Central memory CD8-positive, alpha-beta T cell (primary cell): ENCODE results near the gene KRT13.

Source experiments
- ATAC-seq: fragments of 150-1000 bp; cut with Tn5 transposase; replicated peaks from 2 replicates; pipeline ENCODE4 v1.10.0; 2022; ENCODE audit warnings: mild to moderate bottlenecking, moderate FRiP score, moderate number of reproducible peaks; ENCODE audit not compliant: poor library complexity, severe bottlenecking; ENCODE audit errors: extremely low read depth
- DNase-seq, 2 donors: peaks; one replicate each; pipeline ENCODE4 v3.0.0; 2021; ENCODE audit warnings: low spot score in 2 of 2
- H3K27ac Mint-ChIP-seq: one replicate; pipeline ENCODE4 v1.8.0; 2022; ENCODE audit warnings: low read depth, mild to moderate bottlenecking, moderate library complexity, mixed read lengths
- H3K27me3 Mint-ChIP-seq: one replicate; pipeline ENCODE4 v1.8.0; 2022; ENCODE audit warnings: mixed read lengths
- H3K36me3 Mint-ChIP-seq: one replicate; pipeline ENCODE4 v1.8.0; 2022; ENCODE audit warnings: mild to moderate bottlenecking, moderate library complexity, mixed read lengths; ENCODE audit not compliant: insufficient read depth
- H3K4me1 Mint-ChIP-seq: one replicate; pipeline ENCODE4 v1.8.0; 2022; ENCODE audit warnings: mixed read lengths
- H3K4me3 Mint-ChIP-seq: one replicate; pipeline ENCODE4 v1.8.0; 2022; ENCODE audit warnings: mild to moderate bottlenecking, moderate library complexity, mixed read lengths
- H3K9me3 Mint-ChIP-seq: one replicate; pipeline ENCODE4 v1.8.0; 2022; ENCODE audit warnings: mixed read lengths

KRT13 gene

DNA sequence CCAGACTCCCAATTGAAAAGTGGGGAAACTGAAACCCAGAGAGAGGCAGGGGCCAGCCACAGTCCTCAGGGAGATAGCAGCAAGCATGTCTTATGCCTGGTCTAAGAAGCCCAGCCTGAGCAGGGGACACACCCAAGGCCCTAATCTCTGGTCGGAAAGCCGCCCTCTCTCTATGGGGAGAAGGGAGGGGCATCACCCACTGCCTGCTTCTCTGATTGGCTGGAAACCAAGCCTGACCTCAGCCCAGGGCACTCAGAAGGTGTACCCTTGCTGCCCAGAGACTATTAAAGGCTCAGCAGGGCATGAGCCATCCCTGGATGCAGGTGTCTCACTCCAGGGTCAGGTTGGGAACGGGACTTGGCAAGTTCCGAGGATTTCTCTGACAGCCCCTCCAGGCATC lies 5.7 kb upstream of the KRT13 start:
- ATAC-seq (no peak), DNase-seq (no peak)
- Mint-ChIP-seq H3K27ac (no peak overlapping the region), H3K27me3 (peaks cover 8% of the 10 kb centered on the region), H3K4me1 (no peaks in the 10 kb centered on the region), H3K9me3 (no peaks in the 10 kb centered on the region), H3K4me3 (no peak overlapping the region), H3K36me3 (no peaks in the 10 kb centered on the region)

- H3K27ac Mint-ChIP-seq, result no peak overlapping the region
- no peaks in the 10 kb centered on the region for H3K9me3 Mint-ChIP-seq
Measured at GRCh38 chr17:41510251-41511065, 5.0 kb upstream of the KRT13 start.

GRCh38 chr17:41507315-41507880 lies 2.0 kb upstream of the KRT13 start:
- DNase-seq, result no peak
- no peak overlapping the region for H3K27ac Mint-ChIP-seq
- no peaks in the 10 kb centered on the region for H3K27me3 Mint-ChIP-seq
- no peaks in the 10 kb centered on the region for H3K9me3 Mint-ChIP-seq
- no peaks in the 10 kb centered on the region for H3K4me1 Mint-ChIP-seq
- H3K36me3 Mint-ChIP-seq, result no peaks in the 10 kb centered on the region
- ATAC-seq, result no peak
- no peak overlapping the region for H3K4me3 Mint-ChIP-seq

More at GRCh38 chr17:41510251-41511065, 5.0 kb upstream of the KRT13 start:
- Mint-ChIP-seq H3K27me3 (peaks cover 2% of the 10 kb centered on the region), H3K4me1 (no peaks in the 10 kb centered on the region), H3K4me3 (no peak overlapping the region), H3K36me3 (no peaks in the 10 kb centered on the region)
- DNase-seq (no peak), ATAC-seq (no peak)

DNA sequence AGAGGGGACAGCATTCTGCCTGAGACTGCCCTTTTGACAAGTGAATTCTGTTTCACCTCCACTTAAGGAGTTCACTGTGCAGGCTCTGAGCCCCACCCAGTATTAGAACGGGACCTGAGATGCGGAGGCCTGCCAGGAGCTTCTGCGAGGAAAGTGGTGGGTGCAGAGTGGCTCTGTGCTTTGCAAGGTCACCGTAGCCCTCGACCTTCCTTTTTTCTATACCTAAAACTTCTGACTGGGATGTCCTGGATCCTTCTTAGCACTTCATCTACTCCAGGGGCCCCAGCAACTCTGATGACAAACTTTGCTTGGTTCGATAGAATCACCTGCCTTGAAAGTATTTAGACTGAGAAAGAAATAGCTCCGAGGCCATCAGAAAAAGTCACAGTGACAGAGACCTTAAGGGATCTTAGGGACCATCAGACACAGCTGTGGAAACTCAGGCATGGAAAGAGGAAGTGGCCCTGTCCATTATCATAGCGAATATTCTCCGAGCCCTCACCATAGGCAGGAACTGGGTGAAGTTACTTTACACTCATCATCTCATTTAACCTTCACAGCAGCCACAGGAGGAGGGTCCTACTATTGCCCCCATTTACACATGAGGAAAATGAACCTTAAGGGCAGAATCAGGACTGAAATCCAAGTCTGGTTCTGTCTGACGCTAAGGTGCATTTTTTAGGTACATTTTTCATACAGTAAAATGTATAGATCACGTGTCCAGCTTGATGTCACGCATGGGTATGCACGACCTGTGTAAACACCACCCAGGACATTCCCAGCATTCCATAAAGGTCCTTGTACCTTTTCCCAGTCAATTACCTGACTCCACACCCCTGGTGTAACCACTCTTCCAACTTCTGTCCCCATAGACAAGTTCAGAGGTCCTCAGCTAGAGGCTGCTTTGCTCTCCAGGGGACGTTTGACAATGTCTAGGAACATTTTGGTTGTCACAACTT lies 676 bp upstream of the KRT13 start:
- Mint-ChIP-seq H3K9me3 (no peaks in the 10 kb centered on the region), H3K4me3 (no peak overlapping the region), H3K27me3 (peaks cover 3% of the 10 kb centered on the region), H3K36me3 (no peaks in the 10 kb centered on the region), H3K27ac (no peak overlapping the region), H3K4me1 (no peaks in the 10 kb centered on the region)
- ATAC-seq (no peak), DNase-seq (no peak)

DNA sequence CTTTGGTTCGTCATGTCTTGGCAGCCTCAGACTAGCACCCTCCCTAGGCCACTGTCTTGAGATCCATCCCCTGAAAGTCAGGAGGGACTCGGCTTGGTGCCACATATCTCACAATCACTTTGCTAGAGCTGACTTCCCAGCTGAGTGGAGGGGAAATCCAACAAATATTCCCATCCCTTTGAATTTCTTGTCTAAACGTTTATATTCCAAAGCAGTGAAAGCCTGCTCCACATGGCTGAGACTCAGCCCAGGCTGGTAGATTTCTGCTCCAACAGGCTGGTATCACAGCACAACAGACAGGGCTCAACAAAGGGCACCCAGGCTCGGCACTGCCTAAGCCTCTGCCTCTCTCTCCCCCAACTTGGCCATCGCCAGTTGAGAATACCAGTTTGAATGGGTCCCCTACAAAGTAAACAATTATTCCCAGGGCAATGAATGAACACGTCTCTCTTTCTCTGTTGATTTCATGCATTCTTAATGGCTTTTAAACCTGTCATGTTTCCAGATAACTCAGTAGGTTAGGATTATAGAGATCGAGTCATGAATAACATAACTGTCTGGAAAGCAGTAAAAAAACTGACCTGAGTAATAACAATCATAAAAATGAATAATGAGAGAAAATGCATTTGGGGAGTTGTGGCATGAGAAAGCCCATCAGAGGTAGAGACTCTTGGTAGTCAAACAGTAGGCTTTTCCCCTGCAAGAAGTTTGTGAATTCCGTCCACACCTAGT lies 1.0 kb downstream of the KRT13 start:
- H3K36me3 Mint-ChIP-seq, result no peaks in the 10 kb centered on the region
- no peak overlapping the region for H3K4me3 Mint-ChIP-seq
- no peak for ATAC-seq
- H3K4me1 Mint-ChIP-seq, result no peaks in the 10 kb centered on the region
- no peak overlapping the region for H3K27ac Mint-ChIP-seq
- peaks cover 20% of the 10 kb centered on the region for H3K27me3 Mint-ChIP-seq
- no peak for DNase-seq
- no peaks in the 10 kb centered on the region for H3K9me3 Mint-ChIP-seq

GRCh38 chr17:41503202-41503601 lies 2.2 kb downstream of the KRT13 start:
- Mint-ChIP-seq H3K4me3 (no peak overlapping the region), H3K27me3 (peaks cover 32% of the 10 kb centered on the region), H3K27ac (no peak overlapping the region), H3K4me1 (peaks cover 4% of the 10 kb centered on the region), H3K9me3 (no peaks in the 10 kb centered on the region), H3K36me3 (no peaks in the 10 kb centered on the region)
- DNase-seq (no peak), ATAC-seq (no peak)

GRCh38 chr17:41500131-41500911 lies 5.1 kb downstream of the KRT13 start:
- ATAC-seq (no peak), DNase-seq (no peak)
- no peak overlapping the region for H3K27ac Mint-ChIP-seq
- H3K27me3 Mint-ChIP-seq, result peaks cover 32% of the 10 kb centered on the region
- H3K4me3 Mint-ChIP-seq, result no peak overlapping the region
- no peaks in the 10 kb centered on the region for H3K9me3 Mint-ChIP-seq
- peaks cover 15% of the 10 kb centered on the region for H3K4me1 Mint-ChIP-seq
- H3K36me3 Mint-ChIP-seq, result peaks cover 3% of the 10 kb centered on the region

DNA sequence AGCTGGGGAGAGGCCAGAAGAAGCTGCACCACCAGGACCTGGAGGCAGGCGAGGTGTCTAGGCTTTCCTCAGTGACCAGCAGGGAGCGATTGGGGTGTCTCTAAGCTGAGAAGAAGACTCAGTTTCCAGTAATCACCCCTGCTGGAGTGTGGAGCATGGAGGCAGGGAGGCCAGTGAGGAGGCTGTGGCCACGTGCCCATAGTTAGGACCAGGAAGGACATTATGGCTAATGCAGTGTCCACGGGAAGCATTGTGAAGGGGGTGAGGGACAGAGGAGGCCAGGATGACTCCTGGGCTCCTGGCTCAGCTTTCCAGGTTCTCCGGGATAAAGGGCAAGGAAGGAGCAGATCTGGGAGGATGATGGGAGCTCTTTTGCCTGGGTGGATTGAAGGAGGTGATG lies 5.7 kb downstream of the KRT13 start:
- peaks cover 3% of the 10 kb centered on the region for H3K36me3 Mint-ChIP-seq
- ATAC-seq (no peak), DNase-seq (no peak)
- peaks cover 32% of the 10 kb centered on the region for H3K27me3 Mint-ChIP-seq
- H3K4me3 Mint-ChIP-seq, result no peak overlapping the region
- no peaks in the 10 kb centered on the region for H3K9me3 Mint-ChIP-seq
- H3K27ac Mint-ChIP-seq, result no peak overlapping the region
- peaks cover 15% of the 10 kb centered on the region for H3K4me1 Mint-ChIP-seq

GRCh38 chr17:41498276-41498675 lies 7.1 kb downstream of the KRT13 start:
- Mint-ChIP-seq H3K27ac (no peak overlapping the region), H3K9me3 (no peaks in the 10 kb centered on the region)
- DNase-seq, result no peak

GRCh38 chr17:41496803-41497484 lies 8.5 kb downstream of the KRT13 start:
- H3K9me3 Mint-ChIP-seq, result no peaks in the 10 kb centered on the region
- peaks cover 3% of the 10 kb centered on the region for H3K36me3 Mint-ChIP-seq
- peaks cover 15% of the 10 kb centered on the region for H3K4me1 Mint-ChIP-seq
- no peak overlapping the region for H3K27ac Mint-ChIP-seq
- ATAC-seq (no peak), DNase-seq (peak in 1 of 2 donors; percentile 16)
- H3K4me3 Mint-ChIP-seq, result no peak overlapping the region
- peaks cover 32% of the 10 kb centered on the region for H3K27me3 Mint-ChIP-seq

More at GRCh38 chr17:41498276-41498675, 7.1 kb downstream of the KRT13 start:
- Mint-ChIP-seq H3K27me3 (peaks cover 32% of the 10 kb centered on the region), H3K4me3 (no peak overlapping the region), H3K4me1 (peaks cover 15% of the 10 kb centered on the region), H3K36me3 (peaks cover 3% of the 10 kb centered on the region)
- no peak for ATAC-seq

- DNase-seq (no peak), ATAC-seq (no peak)
- Mint-ChIP-seq H3K27ac (no peak overlapping the region), H3K4me3 (no peak overlapping the region), H3K4me1 (peaks cover 25% of the 10 kb centered on the region), H3K36me3 (peaks cover 3% of the 10 kb centered on the region), H3K9me3 (no peaks in the 10 kb centered on the region), H3K27me3 (peaks cover 13% of the 10 kb centered on the region)
Measured at GRCh38 chr17:41494524-41494923, 10.9 kb downstream of the KRT13 start.
